Measurements from ENCODE around the gene METTL27.

The METTL27 gene

GRCh38 chr7:73829505-73829904, 12.8 kb downstream of the METTL27 start:
- no peak for TF ChIP-seq REST (IDR thresholded peaks at IDR 0.05; ENCODE audit: insufficient read depth in 1 of 2, low read depth in 2 of 2, low read length in 2 of 2)
- TF ChIP-seq SIN3A (IDR thresholded peaks at IDR 0.05; ENCODE audit: borderline replicate concordance, insufficient read depth, low read length): no peak
- no peak for TF ChIP-seq FOXP2 (optimal IDR thresholded peaks at IDR 0.05; ENCODE audit: borderline replicate concordance, extremely low read depth, extremely low read length, insufficient read depth)
- TF ChIP-seq POLR2AphosphoS5 (IDR thresholded peaks at IDR 0.05; ENCODE audit: low read depth, low read length): no peak
- no peak for TF ChIP-seq TAF1 (IDR thresholded peaks at IDR 0.05; ENCODE audit: borderline replicate concordance, insufficient read depth, low read length)

GRCh38 chr7:73828972-73829371, 13.3 kb downstream of the METTL27 start:
- TF ChIP-seq TAF1 (IDR thresholded peaks at IDR 0.05; ENCODE audit: borderline replicate concordance, insufficient read depth, low read length) (no peak), SIN3A (IDR thresholded peaks at IDR 0.05; ENCODE audit: borderline replicate concordance, insufficient read depth, low read length) (no peak)

- TF ChIP-seq REST (IDR thresholded peaks at IDR 0.05; ENCODE audit: insufficient read depth in 1 of 2, low read depth in 2 of 2, low read length in 2 of 2) (no peak), SIN3A (IDR thresholded peaks at IDR 0.05; ENCODE audit: borderline replicate concordance, insufficient read depth, low read length) (no peak), TAF1 (IDR thresholded peaks at IDR 0.05; ENCODE audit: borderline replicate concordance, insufficient read depth, low read length) (no peak), FOXP2 (optimal IDR thresholded peaks at IDR 0.05; ENCODE audit: borderline replicate concordance, extremely low read depth, extremely low read length, insufficient read depth) (no peak), POLR2AphosphoS5 (IDR thresholded peaks at IDR 0.05; ENCODE audit: low read depth, low read length) (no peak)
These were observed 14.1 kb downstream of the METTL27 start for GRCh38 chr7:73828107-73828803.

GRCh38 chr7:73827567-73828106, 14.7 kb downstream of the METTL27 start:
- TF ChIP-seq FOXP2 (optimal IDR thresholded peaks at IDR 0.05; ENCODE audit: borderline replicate concordance, extremely low read depth, extremely low read length, insufficient read depth): no peak
- TF ChIP-seq SIN3A (IDR thresholded peaks at IDR 0.05; ENCODE audit: borderline replicate concordance, insufficient read depth, low read length): no peak
- no peak for TF ChIP-seq POLR2AphosphoS5 (IDR thresholded peaks at IDR 0.05; ENCODE audit: low read depth, low read length)
- no peak for TF ChIP-seq REST (IDR thresholded peaks at IDR 0.05; ENCODE audit: insufficient read depth in 1 of 2, low read depth in 2 of 2, low read length in 2 of 2)
- no peak for TF ChIP-seq TAF1 (IDR thresholded peaks at IDR 0.05; ENCODE audit: borderline replicate concordance, insufficient read depth, low read length)

- TF ChIP-seq POLR2AphosphoS5 (IDR thresholded peaks at IDR 0.05; ENCODE audit: low read depth, low read length) (no peak), FOXP2 (optimal IDR thresholded peaks at IDR 0.05; ENCODE audit: borderline replicate concordance, extremely low read depth, extremely low read length, insufficient read depth) (no peak), REST (IDR thresholded peaks at IDR 0.05; ENCODE audit: insufficient read depth in 1 of 2, low read depth in 2 of 2, low read length in 2 of 2) (no peak), SIN3A (IDR thresholded peaks at IDR 0.05; ENCODE audit: borderline replicate concordance, insufficient read depth, low read length) (no peak), TAF1 (IDR thresholded peaks at IDR 0.05; ENCODE audit: borderline replicate concordance, insufficient read depth, low read length) (no peak)
These were observed 17.3 kb downstream of the METTL27 start for GRCh38 chr7:73824986-73825385.
